Left cardiac atrium (tissue), 2 donors: ENCODE results near the gene PRXL2A. TPM values are rescaled to one million over a fixed set of nuclear protein-coding genes. Genes with fewer than 3 reads are reported as not detected.

Experiments used
- total RNA-seq, 2 donors: library from RNA; stranded (reverse); fragmentation: NEBNext Ultra II Directional; extraction: Animal tissue kit (Norgen Biotek cat#: 25700); gene quantifications; one replicate each; pipeline ENCODE4 v1.2.1, GENCODE V29; 2021
- donor health status: DM: no; HTN: yes; CAD: no; lungs with severe emphysema.
- donor health status: DM: yes; HTN: yes; CAD: no.

Gene PRXL2A
- total RNA-seq, 2 donors from 2014 or later = 112 to 120 TPM

Other genes with a start within 250 kb of the PRXL2A start
- gene ANXA11, start 203.0 kb upstream of the PRXL2A start, total RNA-seq = 100 to 1,000 TPM; 327 to 413 TPM
- gene MAT1A, start 118.9 kb upstream of the PRXL2A start, total RNA-seq = under 1 TPM; 0.10 to 0.21 TPM
- not detected for gene DYDC1, start 51.8 kb upstream of the PRXL2A start, total RNA-seq
- gene DYDC2, start 51.8 kb upstream of the PRXL2A start, total RNA-seq = not detected
- gene TSPAN14, start 45.8 kb downstream of the PRXL2A start, total RNA-seq = 10 to 100 TPM; 44.3 to 51.0 TPM
- gene SH2D4B, start 129.4 kb downstream of the PRXL2A start, total RNA-seq = under 1 TPM in 1 of 2 donors, not detected in 1; 0.05 TPM